IPS DF 19.7 (cell line): ENCODE measurements around the gene TMED4.

Experiments used
- DNase-seq: peaks from one replicate; pipeline ENCODE4 v3.0.0-alpha.2; 2013; ENCODE audit warnings: low read depth, low spot score

The TMED4 gene

DNA sequence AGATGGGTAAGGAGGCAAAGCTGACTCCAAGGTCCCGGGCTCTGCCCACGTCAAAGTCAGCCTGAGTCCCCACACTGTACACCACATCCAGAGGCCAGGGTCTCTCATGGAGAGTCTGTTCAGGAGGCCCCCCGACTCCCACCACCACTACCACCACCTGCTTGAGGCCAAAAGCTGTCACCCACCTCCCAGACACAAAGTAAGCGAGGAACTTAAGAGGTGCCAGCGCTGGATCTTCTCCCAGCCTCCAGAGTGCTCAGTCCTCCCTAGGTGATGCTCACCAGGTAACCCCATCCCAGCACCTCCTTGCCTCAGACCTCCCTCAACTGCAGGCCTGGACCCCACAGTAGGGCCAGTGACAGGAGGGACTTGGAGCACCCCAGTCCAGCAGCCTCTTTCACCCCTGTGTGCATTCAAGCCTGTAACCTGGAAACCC lies 41.4 kb downstream of the TMED4 start:
- DNase-seq: no peak

DNA sequence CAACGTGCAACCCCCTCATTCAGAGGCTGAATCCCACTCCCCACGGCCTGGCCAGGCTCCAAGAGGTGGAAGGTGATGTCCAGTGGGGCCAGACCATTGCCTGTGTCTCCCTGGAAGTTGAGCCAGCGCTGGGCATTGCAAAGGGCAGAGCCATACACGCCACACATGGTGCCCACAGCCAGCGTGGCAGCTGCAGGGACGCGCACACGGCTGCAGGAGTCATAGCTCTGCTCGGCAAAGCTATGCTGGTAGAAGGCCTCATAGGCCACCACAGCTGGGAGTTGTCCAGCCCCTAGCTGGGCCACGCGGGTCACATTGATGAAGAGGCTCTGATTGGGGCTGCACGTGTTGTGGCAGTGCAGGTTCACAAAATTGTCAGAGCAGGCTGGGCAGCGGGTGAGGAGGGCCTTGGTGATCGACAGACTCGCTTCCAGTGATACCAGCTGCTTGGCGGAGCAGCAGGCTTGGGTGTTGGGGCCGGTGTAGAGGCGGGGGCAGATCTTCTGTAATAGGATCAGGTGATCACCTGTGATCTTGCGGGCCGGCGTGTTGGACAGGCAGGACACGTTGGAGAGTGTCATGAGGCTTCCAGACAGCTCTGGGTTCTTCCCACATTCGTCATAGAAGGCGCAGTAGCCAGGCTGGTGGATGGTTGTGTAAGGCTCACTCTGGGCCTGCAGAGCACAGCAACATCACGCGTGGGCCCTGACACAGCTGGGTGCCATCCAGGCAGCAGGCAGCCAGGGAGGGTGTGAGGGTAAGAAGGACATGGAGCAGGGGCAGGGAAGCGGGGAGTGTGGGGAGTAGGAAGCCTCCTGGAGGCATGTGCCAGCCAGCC lies 42.1 kb downstream of the TMED4 start:
- no peak for DNase-seq

DNA sequence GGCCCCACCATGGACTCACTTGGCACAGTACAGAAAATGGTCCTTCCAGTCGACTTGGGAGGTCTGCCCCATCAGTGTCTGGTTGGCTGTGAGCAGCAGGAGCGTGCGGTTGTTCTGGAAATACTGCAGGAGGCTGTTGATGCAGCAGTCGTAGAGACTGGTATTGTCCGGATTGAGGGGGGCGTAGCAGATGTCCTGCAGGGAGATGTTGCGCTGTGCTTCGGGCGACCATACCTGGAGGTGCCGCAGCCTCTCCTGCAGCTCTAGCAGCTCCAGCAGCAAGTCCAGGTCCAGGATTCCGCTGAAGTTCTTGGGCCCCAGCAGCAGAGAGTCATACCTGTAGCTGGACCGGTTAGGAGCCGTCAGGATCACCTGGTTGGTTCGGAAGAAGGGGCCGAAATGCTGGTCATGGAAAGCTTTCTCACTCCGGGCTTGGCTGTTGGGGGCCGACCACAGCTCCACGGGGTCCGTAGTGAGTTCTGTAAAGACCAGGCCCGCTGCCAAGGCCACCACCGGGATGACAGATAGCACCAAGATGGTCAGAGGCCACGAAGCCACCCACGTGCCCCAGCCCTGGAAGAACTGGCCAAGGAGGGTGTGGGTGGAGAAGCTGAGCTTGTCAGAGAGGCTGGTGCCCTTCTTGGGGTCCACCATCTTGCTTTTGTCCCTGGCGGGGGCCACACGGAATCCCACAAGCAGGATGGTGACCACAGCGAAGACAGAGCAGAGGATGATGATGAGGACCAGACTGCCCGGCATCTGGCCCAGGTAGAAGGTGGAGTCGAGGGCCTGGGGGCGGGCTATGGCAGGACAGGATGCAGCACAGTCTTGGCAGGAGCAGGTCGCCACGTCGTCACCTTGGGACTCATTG lies 43.0 kb downstream of the TMED4 start:
- DNase-seq: no peak

DNA sequence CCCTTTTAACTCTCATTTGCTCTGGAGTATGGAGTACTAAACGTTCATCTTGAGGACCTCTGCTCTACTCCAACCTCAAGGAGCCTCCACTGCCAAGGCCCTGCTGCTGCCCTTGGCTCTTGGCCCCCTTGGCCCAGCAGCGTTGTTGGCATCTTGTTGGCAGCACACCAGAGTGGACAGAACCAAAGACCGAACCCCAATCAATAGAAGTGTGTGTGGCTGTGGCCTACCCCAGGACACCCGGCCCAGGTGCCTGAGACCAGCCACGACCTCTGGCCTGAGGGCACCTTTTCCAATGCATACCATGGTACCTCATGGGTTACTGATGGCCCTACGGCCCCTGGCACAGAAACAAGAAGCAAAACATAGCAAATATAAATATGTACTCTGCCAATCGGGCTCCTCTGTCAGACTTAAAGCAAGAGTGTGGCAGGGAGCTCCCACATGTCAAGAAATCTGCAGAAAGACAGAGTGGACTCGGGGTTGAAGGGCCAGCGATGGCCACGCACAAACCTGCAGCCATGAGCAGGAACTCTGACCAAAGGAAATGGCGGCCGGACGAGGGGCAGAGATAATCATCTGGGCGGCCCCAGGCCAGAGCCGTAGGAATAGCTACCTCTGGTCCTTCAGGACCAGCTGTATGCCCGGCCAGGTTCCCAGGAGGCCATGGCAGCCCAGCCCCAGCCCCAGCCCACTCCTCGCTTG lies 43.8 kb downstream of the TMED4 start:
- DNase-seq: no peak

DNA sequence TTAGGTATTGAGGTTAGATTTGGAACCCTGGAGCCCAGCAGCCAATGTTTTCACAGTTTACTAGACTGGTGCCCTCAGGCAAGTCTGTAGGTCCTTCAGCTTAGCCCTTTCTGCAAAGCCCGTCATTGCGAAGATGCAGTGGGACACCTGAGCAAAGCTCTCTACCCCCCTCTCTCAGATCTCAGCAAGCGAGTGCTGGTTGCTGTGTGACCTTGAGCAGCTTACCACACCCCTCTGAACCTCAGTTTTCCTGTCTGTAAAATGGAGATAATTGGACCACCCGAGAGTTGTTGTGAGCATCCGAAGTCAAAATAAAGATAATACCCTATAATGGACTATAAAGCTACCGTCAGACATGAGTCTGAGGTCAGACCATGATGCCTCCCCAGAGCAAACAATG lies 44.6 kb downstream of the TMED4 start:
- no peak for DNase-seq

DNA sequence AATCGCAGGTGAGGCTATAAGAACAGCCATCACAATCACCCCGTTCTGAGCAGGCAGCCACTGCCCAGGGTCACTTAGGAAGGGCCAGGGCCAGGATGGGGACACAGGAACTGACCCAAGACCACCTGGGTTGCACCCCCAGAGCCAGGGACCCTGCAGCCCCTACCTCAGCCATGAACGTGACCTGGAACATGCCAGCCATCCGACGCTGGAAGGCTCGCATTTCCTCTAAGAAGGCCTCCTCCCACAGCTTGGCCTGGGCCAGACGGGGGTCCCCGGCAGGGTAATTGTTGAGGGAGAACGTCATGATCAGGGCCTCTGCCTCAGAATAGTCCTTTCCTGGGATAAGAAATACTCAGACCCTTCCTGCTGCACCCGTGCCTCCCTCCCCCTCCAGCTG lies 45.9 kb downstream of the TMED4 start:
- DNase-seq: no peak

DNA sequence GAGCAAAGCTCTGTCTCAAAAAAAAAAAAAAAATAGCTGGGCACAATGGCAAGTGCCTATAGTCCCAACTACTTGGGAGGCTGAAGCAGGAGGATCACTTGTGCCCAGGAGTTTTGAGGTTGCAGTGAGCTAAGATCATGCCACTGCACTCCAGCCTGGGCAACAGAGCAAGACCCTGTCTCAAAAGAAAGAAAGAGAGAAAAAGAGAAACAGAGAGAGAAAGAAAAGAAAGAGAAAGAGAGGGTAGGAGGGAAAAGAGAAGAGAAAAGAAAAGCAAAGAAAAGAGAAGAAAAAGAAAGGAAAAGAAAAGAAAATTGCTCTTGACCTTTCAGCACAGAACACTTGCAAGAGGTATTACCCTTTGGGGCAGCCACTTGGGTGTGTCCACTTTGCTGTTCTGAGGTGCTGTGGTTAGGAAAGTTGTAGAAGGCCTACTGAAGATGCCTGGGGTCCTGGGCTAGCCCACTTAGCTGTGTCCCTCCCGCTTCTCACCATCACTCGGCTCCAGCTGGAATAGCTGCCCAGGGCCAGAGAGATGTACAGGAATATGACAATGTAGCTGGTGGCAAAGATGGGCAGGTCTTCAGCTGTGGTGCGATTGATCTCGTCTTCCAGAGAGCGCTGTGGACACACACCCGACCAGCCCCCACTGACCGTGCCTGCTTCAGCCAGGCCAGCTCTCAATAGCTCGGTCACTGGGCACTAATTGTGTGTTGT lies 46.5 kb downstream of the TMED4 start:
- no peak for DNase-seq

DNA sequence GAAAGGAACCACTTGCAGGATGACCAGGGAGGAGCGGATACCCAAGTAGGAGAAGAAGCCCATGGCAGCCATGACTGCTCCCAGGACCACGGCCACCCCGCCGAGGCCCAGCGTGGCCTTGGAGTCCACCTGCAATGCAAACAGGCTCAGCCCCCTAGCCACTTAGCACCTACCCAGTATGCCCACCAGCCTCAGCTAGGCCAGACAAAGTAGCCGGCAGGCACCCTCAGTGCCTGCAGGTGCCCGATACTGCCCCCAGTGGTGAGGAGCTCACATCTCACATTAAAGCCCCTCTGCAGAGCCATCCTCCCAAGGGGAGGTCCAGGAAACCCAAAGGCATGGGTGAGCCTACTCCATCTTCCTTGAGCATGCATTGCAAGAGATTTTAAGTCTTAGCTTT lies 47.5 kb downstream of the TMED4 start:
- peak; percentile 35 for DNase-seq

DNA sequence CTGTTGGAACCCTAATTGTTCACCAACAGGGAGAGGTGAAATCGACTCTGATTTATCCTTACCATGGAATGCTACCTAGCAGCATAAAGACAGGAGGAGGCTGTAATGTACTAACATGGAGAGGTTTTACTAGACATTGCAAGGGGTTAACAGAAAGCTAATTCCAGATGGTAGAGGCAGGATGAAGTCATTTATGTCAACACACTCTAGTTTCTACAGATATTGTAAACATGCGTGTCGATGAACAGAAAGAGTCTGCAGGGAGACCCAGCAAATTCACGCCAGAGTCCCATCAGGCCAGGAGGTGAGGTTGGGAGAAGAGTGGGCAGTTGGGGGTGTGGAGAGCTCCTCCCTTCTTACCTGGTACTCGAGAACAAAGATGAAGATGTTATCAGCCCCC lies 47.9 kb downstream of the TMED4 start:
- DNase-seq: no peak

DNA sequence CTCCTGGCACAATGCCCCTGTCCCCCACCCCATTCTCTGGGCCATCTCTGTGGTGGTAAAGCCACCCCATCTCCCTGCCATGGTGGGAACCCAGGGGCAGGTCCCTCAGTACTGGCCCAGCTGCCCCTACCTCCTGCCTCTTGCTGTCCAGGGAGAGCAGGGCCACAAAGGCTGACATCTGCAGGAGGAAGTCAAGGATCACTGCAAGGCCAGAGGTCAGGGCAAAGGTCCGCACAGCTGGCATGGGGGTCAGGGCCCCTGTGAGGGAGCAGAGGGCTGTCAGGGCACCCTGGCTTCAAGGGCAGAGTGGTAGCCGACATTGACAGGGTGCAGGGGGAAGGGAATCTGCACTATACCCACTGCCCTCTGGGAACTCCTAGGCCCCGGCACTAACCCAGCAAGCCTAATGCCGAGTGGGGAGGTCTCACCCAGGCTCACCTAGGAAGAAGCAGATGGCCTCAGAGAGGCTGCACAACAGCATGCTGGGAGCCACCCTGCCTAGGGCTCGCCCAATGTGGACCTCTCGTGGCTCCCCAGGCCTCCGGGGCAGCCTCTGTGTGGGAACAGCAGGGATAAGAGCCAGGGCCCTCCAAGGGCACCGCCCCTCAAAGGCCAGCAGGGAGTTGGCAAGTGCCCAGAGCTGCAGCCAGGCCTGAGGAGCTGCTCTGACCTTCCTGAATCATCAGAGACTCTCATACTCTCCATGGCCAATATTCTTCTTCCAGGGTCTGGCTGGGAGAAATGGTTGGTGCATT lies 48.6 kb downstream of the TMED4 start:
- no peak for DNase-seq

DNA sequence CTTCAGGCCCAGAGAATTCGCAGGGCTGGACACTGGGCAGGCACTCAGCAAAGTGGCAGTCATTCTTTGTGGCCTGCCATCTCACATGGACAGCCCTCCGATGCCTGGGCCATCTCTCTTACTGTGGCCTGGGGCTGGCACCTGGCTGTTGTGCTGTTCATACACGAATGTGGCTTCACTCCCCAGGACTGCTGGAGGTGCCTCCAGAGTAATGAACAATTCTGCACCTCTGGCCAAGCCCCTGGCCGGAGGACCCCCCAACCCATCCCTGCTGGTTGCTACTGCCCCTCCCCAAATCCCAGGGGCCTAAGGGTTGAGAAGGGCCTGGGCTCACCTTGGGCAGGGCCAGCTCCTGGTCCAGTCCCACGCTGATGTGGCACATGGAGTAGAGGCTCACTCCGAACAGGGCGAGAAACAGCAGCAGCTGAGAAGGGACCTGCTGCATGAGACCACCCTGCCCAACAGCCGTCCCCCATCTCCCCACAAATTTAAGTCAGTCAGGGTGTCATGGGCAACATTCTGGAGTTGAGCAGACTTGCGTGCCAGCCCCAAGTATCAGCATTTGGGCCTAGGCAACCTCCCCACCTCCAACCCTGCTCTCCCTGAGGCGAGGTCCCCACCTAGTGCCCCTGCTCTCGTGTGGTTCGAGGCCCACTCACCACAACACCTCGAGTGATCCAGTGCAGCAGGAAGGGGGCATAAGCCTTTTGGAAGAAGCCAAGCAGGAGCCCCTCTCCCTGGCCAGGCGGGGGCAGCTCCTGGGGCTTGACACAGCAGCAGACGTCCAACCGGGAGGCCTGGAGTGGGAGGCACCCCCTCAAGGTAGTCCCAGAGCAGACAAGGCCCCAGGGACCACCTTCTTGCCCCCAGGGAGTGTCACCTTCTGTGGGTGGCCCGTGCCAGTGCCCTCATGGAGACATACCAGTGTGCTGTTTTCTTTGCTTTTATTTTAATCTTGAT lies 50.3 kb downstream of the TMED4 start:
- no peak for DNase-seq

DNA sequence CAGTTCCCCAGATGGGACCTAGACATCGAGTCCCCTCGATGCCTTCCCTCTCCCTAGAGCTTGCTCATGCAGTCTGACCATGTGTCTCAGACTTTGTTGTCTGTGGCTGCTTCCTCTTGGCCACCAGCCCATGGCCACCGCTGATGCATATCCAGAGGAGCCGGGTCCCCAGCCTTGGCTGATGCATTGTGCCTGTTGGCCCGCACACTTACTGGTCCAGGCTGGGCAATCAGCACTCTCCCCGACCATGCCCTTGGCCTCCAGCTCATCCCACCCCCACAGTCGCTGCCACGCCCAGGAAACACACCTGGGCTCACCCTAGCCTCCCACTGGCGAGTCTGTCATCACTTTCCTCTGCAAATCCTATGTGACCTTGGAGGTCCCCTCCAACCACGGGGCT lies 51.0 kb downstream of the TMED4 start:
- no peak for DNase-seq
